GM19395 (cell line): ENCODE measurements around the gene ZFAND2A.

ENCODE experiments used
- ATAC-seq: cut with Tn5 transposase; IDR thresholded peaks from one replicate; pipeline ENCODE4 v1.9.1; 2021; ENCODE audit warnings: mild to moderate bottlenecking, moderate library complexity; ENCODE audit not compliant: unreplicated experiment

ZFAND2A gene

GRCh38 chr7:1109581-1110310 is 50.2 kb downstream of the ZFAND2A start:
- ATAC-seq = no peak

GRCh38 chr7:1108264-1108920 is 51.6 kb downstream of the ZFAND2A start:
- no peak for ATAC-seq

- ATAC-seq = no peak
These were observed 53.1 kb downstream of the ZFAND2A start for GRCh38 chr7:1106793-1107421.

GRCh38 chr7:1106063-1106792 is 53.8 kb downstream of the ZFAND2A start:
- ATAC-seq = no peak

- peak; percentile 68 for ATAC-seq
These were observed 54.8 kb downstream of the ZFAND2A start for GRCh38 chr7:1105189-1105588.

GRCh38 chr7:1104516-1105179 is 55.3 kb downstream of the ZFAND2A start:
- ATAC-seq = no peak

- ATAC-seq = no peak
These were observed 56.0 kb downstream of the ZFAND2A start for GRCh38 chr7:1103789-1104515.

- no peak for ATAC-seq
These were observed 56.8 kb downstream of the ZFAND2A start for GRCh38 chr7:1103009-1103788.
